Measurements from ENCODE around the gene MEF2C. TPM values are rescaled to one million over a fixed set of nuclear protein-coding genes. Genes with fewer than 3 reads are reported as not detected.
"Not testable (repeated sequence)": the region's sequence is repeated elsewhere in the genome, so short reads cannot be mapped to it uniquely, and the experiment has no call there.

Gene MEF2C
- polyA plus RNA-seq, 4 donors = 0.89 to 11.5 (median 5.9) TPM

- DNase-seq = no peak
- Histone ChIP-seq H3K4me3 (ENCODE audit: low read depth in 1 of 3, low read length in 3 of 3) (no peak overlapping the region), H3K4me1 (ENCODE audit: control insufficient read depth in 3 of 3, insufficient read depth in 2 of 3, low read depth in 1 of 3, low read length in 2 of 3) (no peaks in the 10 kb centered on the region), H3K27ac (ENCODE audit: low read depth in 1 of 3, low read length in 2 of 3) (no peak overlapping the region), H3K9me3 (ENCODE audit: control insufficient read depth in 2 of 2, insufficient read depth in 1 of 2, low read depth in 1 of 2, low read length in 1 of 2) (no peaks in the 10 kb centered on the region), H3K27me3 (ENCODE audit: control insufficient read depth in 3 of 3, insufficient read depth in 3 of 3, low read length in 3 of 3) (no peaks in the 10 kb centered on the region), H3K36me3 (ENCODE audit: control insufficient read depth in 3 of 3, insufficient read depth in 2 of 3, low read depth in 1 of 3, low read length in 3 of 3) (no peaks in the 10 kb centered on the region)
- no peak for FAIRE-seq
- WGBS, 3 donors = 83 to 90% (median 87%) methylated on average over 15 of the region's 15 CpGs
Measured at GRCh38 chr5:88923623-88924329, 40.8 kb upstream of the MEF2C start.

- not testable (repeated sequence) for H3K27me3 ChIP-seq (ENCODE audit: control insufficient read depth in 3 of 3, insufficient read depth in 3 of 3, low read length in 3 of 3); H3K27ac ChIP-seq (ENCODE audit: low read depth in 1 of 3, low read length in 2 of 3); H3K9me3 ChIP-seq (ENCODE audit: control insufficient read depth in 2 of 2, insufficient read depth in 1 of 2, low read depth in 1 of 2, low read length in 1 of 2); H3K4me1 ChIP-seq (ENCODE audit: control insufficient read depth in 3 of 3, insufficient read depth in 2 of 3, low read depth in 1 of 3, low read length in 2 of 3); H3K4me3 ChIP-seq (ENCODE audit: low read depth in 1 of 3, low read length in 3 of 3); FAIRE-seq; H3K36me3 ChIP-seq (ENCODE audit: control insufficient read depth in 3 of 3, insufficient read depth in 2 of 3, low read depth in 1 of 3, low read length in 3 of 3); DNase-seq
- WGBS, 3 donors = 78 to 88% (median 79%) methylated on average over 2 of the region's 2 CpGs
Measured at GRCh38 chr5:88912743-88913142, 29.8 kb upstream of the MEF2C start.

- H3K4me3 ChIP-seq (ENCODE audit: low read depth in 1 of 3, low read length in 3 of 3); H3K4me1 ChIP-seq (ENCODE audit: control insufficient read depth in 3 of 3, insufficient read depth in 2 of 3, low read depth in 1 of 3, low read length in 2 of 3); H3K36me3 ChIP-seq (ENCODE audit: control insufficient read depth in 3 of 3, insufficient read depth in 2 of 3, low read depth in 1 of 3, low read length in 3 of 3); DNase-seq; H3K9me3 ChIP-seq (ENCODE audit: control insufficient read depth in 2 of 2, insufficient read depth in 1 of 2, low read depth in 1 of 2, low read length in 1 of 2); H3K27me3 ChIP-seq (ENCODE audit: control insufficient read depth in 3 of 3, insufficient read depth in 3 of 3, low read length in 3 of 3); H3K27ac ChIP-seq (ENCODE audit: low read depth in 1 of 3, low read length in 2 of 3); FAIRE-seq: not testable (repeated sequence)
- WGBS, 3 donors = 80 to 83% (median 82%) methylated on average over 9 of the region's 9 CpGs
Measured at GRCh38 chr5:88911059-88911572, 28.1 kb upstream of the MEF2C start.

GRCh38 chr5:88904478-88904877, 21.5 kb upstream of the MEF2C start:
- FAIRE-seq = peak; percentile 44
- not testable (repeated sequence) for H3K4me3 ChIP-seq (ENCODE audit: low read depth in 1 of 3, low read length in 3 of 3); H3K36me3 ChIP-seq (ENCODE audit: control insufficient read depth in 3 of 3, insufficient read depth in 2 of 3, low read depth in 1 of 3, low read length in 3 of 3); H3K9me3 ChIP-seq (ENCODE audit: control insufficient read depth in 2 of 2, insufficient read depth in 1 of 2, low read depth in 1 of 2, low read length in 1 of 2); H3K4me1 ChIP-seq (ENCODE audit: control insufficient read depth in 3 of 3, insufficient read depth in 2 of 3, low read depth in 1 of 3, low read length in 2 of 3); DNase-seq; H3K27ac ChIP-seq (ENCODE audit: low read depth in 1 of 3, low read length in 2 of 3); H3K27me3 ChIP-seq (ENCODE audit: control insufficient read depth in 3 of 3, insufficient read depth in 3 of 3, low read length in 3 of 3)
- WGBS, 3 donors = 61 to 79% (median 66%) methylated on average over 2 of the region's 2 CpGs

- H3K27ac ChIP-seq (ENCODE audit: low read depth in 1 of 3, low read length in 2 of 3); H3K27me3 ChIP-seq (ENCODE audit: control insufficient read depth in 3 of 3, insufficient read depth in 3 of 3, low read length in 3 of 3); DNase-seq; H3K9me3 ChIP-seq (ENCODE audit: control insufficient read depth in 2 of 2, insufficient read depth in 1 of 2, low read depth in 1 of 2, low read length in 1 of 2); H3K4me3 ChIP-seq (ENCODE audit: low read depth in 1 of 3, low read length in 3 of 3); H3K36me3 ChIP-seq (ENCODE audit: control insufficient read depth in 3 of 3, insufficient read depth in 2 of 3, low read depth in 1 of 3, low read length in 3 of 3); FAIRE-seq; H3K4me1 ChIP-seq (ENCODE audit: control insufficient read depth in 3 of 3, insufficient read depth in 2 of 3, low read depth in 1 of 3, low read length in 2 of 3): not testable (repeated sequence)
- WGBS, 3 donors = 29 to 67% methylated on average over 1 to 2 of the region's 8 CpGs; no CpG with 5 or more reads in 1 of the 3 donors
Measured at GRCh38 chr5:88903966-88904365, 21.0 kb upstream of the MEF2C start.

- not testable (repeated sequence) for H3K27me3 ChIP-seq (ENCODE audit: control insufficient read depth in 3 of 3, insufficient read depth in 3 of 3, low read length in 3 of 3); DNase-seq; H3K36me3 ChIP-seq (ENCODE audit: control insufficient read depth in 3 of 3, insufficient read depth in 2 of 3, low read depth in 1 of 3, low read length in 3 of 3); H3K4me1 ChIP-seq (ENCODE audit: control insufficient read depth in 3 of 3, insufficient read depth in 2 of 3, low read depth in 1 of 3, low read length in 2 of 3); H3K27ac ChIP-seq (ENCODE audit: low read depth in 1 of 3, low read length in 2 of 3); H3K9me3 ChIP-seq (ENCODE audit: control insufficient read depth in 2 of 2, insufficient read depth in 1 of 2, low read depth in 1 of 2, low read length in 1 of 2); H3K4me3 ChIP-seq (ENCODE audit: low read depth in 1 of 3, low read length in 3 of 3)
- FAIRE-seq = peak; percentile 90
Measured at GRCh38 chr5:88901077-88901476, 18.1 kb upstream of the MEF2C start.

GRCh38 chr5:88899096-88899737, 16.2 kb upstream of the MEF2C start:
- Histone ChIP-seq H3K27me3 (ENCODE audit: control insufficient read depth in 3 of 3, insufficient read depth in 3 of 3, low read length in 3 of 3) (no peaks in the 10 kb centered on the region), H3K4me3 (ENCODE audit: low read depth in 1 of 3, low read length in 3 of 3) (no peak overlapping the region), H3K27ac (ENCODE audit: low read depth in 1 of 3, low read length in 2 of 3) (no peak overlapping the region), H3K36me3 (ENCODE audit: control insufficient read depth in 3 of 3, insufficient read depth in 2 of 3, low read depth in 1 of 3, low read length in 3 of 3) (no peaks in the 10 kb centered on the region), H3K9me3 (ENCODE audit: control insufficient read depth in 2 of 2, insufficient read depth in 1 of 2, low read depth in 1 of 2, low read length in 1 of 2) (no peaks in the 10 kb centered on the region), H3K4me1 (ENCODE audit: control insufficient read depth in 3 of 3, insufficient read depth in 2 of 3, low read depth in 1 of 3, low read length in 2 of 3) (no peaks in the 10 kb centered on the region)
- 49 to 87% (median 53%) methylated on average over 2 of the region's 2 CpGs for WGBS, 3 donors
- DNase-seq (no peak), FAIRE-seq (no peak)

- FAIRE-seq (no peak), DNase-seq (no peak)
- Histone ChIP-seq H3K4me1 (ENCODE audit: control insufficient read depth in 3 of 3, insufficient read depth in 2 of 3, low read depth in 1 of 3, low read length in 2 of 3) (no peaks in the 10 kb centered on the region), H3K27ac (ENCODE audit: low read depth in 1 of 3, low read length in 2 of 3) (no peak overlapping the region), H3K36me3 (ENCODE audit: control insufficient read depth in 3 of 3, insufficient read depth in 2 of 3, low read depth in 1 of 3, low read length in 3 of 3) (no peaks in the 10 kb centered on the region), H3K9me3 (ENCODE audit: control insufficient read depth in 2 of 2, insufficient read depth in 1 of 2, low read depth in 1 of 2, low read length in 1 of 2) (no peaks in the 10 kb centered on the region), H3K4me3 (ENCODE audit: low read depth in 1 of 3, low read length in 3 of 3) (no peak overlapping the region), H3K27me3 (ENCODE audit: control insufficient read depth in 3 of 3, insufficient read depth in 3 of 3, low read length in 3 of 3) (no peaks in the 10 kb centered on the region)
- WGBS, 3 donors = 84 to 88% (median 86%) methylated on average over 1 of the region's 1 CpG
Measured at GRCh38 chr5:88897748-88898147, 14.8 kb upstream of the MEF2C start.
